Measurements from ENCODE around the gene TTLL9. TPM values are rescaled to one million over a fixed set of nuclear protein-coding genes. Genes with fewer than 3 reads are reported as not detected.

Gene TTLL9
- total RNA-seq, 4 donors from 2014 or later = 0.40 to 1.5 (median 1.2) TPM

Small RNA genes lying within 50 kb of the gene (small RNA-seq; reads per million reads assigned to genes)
- gene RNU1-94P = not detected

Other genes starting within 250 kb of the TTLL9 start
- gene COX4I2, start 232.7 kb upstream of the TTLL9 start, total RNA-seq = 1 to 10 TPM; 1.1 to 4.8 (median 3.4) TPM
- 100 to 1,000 TPM; 110 to 154 (median 125) TPM for gene BCL2L1, start 147.8 kb upstream of the TTLL9 start, total RNA-seq
- gene TPX2, start 131.3 kb upstream of the TTLL9 start, total RNA-seq = 1 to 10 TPM in 2 of 4 donors, under 1 TPM in 2; 0.39 to 2.0 (median 0.82) TPM
- under 1 TPM in 2 of 4 donors, not detected in 2; 0.22 to 0.83 TPM for gene MYLK2, start 51.3 kb upstream of the TTLL9 start, total RNA-seq
- gene FOXS1, start 25.0 kb upstream of the TTLL9 start, total RNA-seq = 1 to 10 TPM in 1 of 4 donors, under 1 TPM in 1, not detected in 2; 0.44 to 1.0 TPM
- gene DUSP15, start 107 bp upstream of the TTLL9 start, total RNA-seq = 1 to 10 TPM; 5.4 to 9.1 (median 7.0) TPM
- 10 to 100 TPM in 2 of 4 donors, 1 to 10 TPM in 2; 7.3 to 14.9 (median 9.2) TPM for gene PDRG1, start 81.4 kb downstream of the TTLL9 start, total RNA-seq
- gene XKR7, start 97.5 kb downstream of the TTLL9 start, total RNA-seq = under 1 TPM in 1 of 4 donors, not detected in 3; 0.10 TPM
- gene CCM2L, start 139.8 kb downstream of the TTLL9 start, total RNA-seq = 10 to 100 TPM in 1 of 4 donors, 1 to 10 TPM in 3; 7.4 to 16.0 (median 9.7) TPM
- 1 to 10 TPM; 3.1 to 5.9 (median 4.8) TPM for gene HCK, start 181.6 kb downstream of the TTLL9 start, total RNA-seq
- gene TM9SF4, start 239.1 kb downstream of the TTLL9 start, total RNA-seq = 10 to 100 TPM; 28.8 to 46.0 (median 38.0) TPM

All from thyroid gland (tissue), 4 donors.